ENCODE data around the gene OR8K1.

Gene OR8K1

GRCh38 chr11:56345739-56346138 lies at the start of gene OR8K1:
Gene OR8K1 (plus strand): TSS chr11:56346039. CDS start chr11:56346039, 0 bp downstream.
- in situ Hi-C loops (cut with MboI; ENCODE audit: low sequenced_read_pairs) = no loop called here

GRCh38 chr11:56296898-56297297 lies 48.9 kb upstream of the OR8K1 start:
- in situ Hi-C loops (cut with MboI; ENCODE audit: low sequenced_read_pairs) = no loop called here

GRCh38 chr11:56307836-56308235 lies 38.0 kb upstream of the OR8K1 start:
- in situ Hi-C loops (cut with MboI; ENCODE audit: low sequenced_read_pairs) = no loop called here

- in situ Hi-C loops (cut with MboI; ENCODE audit: low sequenced_read_pairs) = no loop called here
Observed at GRCh38 chr11:56314844-56315243, 31.0 kb upstream of the OR8K1 start, which contains the start of gene OR8K3. Gene OR8K3 (plus strand): TSS chr11:56315144. CDS start chr11:56318307, 3,163 bp downstream.

- in situ Hi-C loops (cut with MboI; ENCODE audit: low sequenced_read_pairs) = no loop called here
Observed at GRCh38 chr11:56331861-56332491, 13.9 kb upstream of the OR8K1 start.

- in situ Hi-C loops (cut with MboI; ENCODE audit: low sequenced_read_pairs) = no loop called here
Observed at GRCh38 chr11:56333156-56333555, 12.7 kb upstream of the OR8K1 start.

- in situ Hi-C loops (cut with MboI; ENCODE audit: low sequenced_read_pairs) = no loop called here
Observed at GRCh38 chr11:56340289-56340688, 5.5 kb upstream of the OR8K1 start.

- in situ Hi-C loops (cut with MboI; ENCODE audit: low sequenced_read_pairs) = no loop called here
Observed at GRCh38 chr11:56353991-56354390, 8.2 kb downstream of the OR8K1 start, which contains the start of gene OR8J1. Gene OR8J1 (plus strand): TSS chr11:56354291. CDS start chr11:56360247, 5,956 bp downstream.

GRCh38 chr11:56375324-56375723 lies 29.5 kb downstream of the OR8K1 start, which contains the start of gene OR8U1:
Gene OR8U1 (plus strand): TSS chr11:56375624. CDS start chr11:56375624, 0 bp downstream.
- in situ Hi-C loops (cut with MboI; ENCODE audit: low sequenced_read_pairs) = no loop called here

- in situ Hi-C loops (cut with MboI; ENCODE audit: low sequenced_read_pairs) = no loop called here
Observed at GRCh38 chr11:56380120-56380519, 34.3 kb downstream of the OR8K1 start.

GRCh38 chr11:56394381-56394780 lies 48.5 kb downstream of the OR8K1 start:
- in situ Hi-C loops (cut with MboI; ENCODE audit: low sequenced_read_pairs) = no loop called here

GRCh38 chr11:56396047-56396446 lies 50.2 kb downstream of the OR8K1 start:
- in situ Hi-C loops (cut with MboI; ENCODE audit: low sequenced_read_pairs) = no loop called here

All from HL-60/S4 treated with phorbol 12-myristate 13-acetate at 8.2 ng/mL for 4 days and 3 days (cell line).